SK-N-SH (cell line): ENCODE measurements around the gene NADSYN1. TPM values are rescaled to one million over a fixed set of nuclear protein-coding genes. Genes with fewer than 3 reads are reported as not detected.

Experiments
- CTCF ChIA-PET: fragments of 300-600, 350-600 bp; formaldehyde crosslinking; extraction: SDS; loops from one replicate; lab custom pipeline; 2021; lab: Yijun Ruan, JAX
- POLR2A ChIA-PET: fragments of 350-600 bp; sonication (Branson Sonifier 250); formaldehyde crosslinking; extraction: SDS; loops from one replicate; lab custom pipeline; 2020; ENCODE audit warnings: antibody characterized with exemption, inconsistent platforms; lab: Yijun Ruan, JAX
- DNase-seq: peaks from one replicate; pipeline ENCODE4 v3.0.0; 2012
- H2AFZ ChIP-seq: fragments of 200-600 bp; sonication (generic); 2 replicates; pipeline ENCODE4 v1.8.1; 2016; ENCODE audit warnings: antibody characterized with exemption, mild to moderate bottlenecking, low read depth
- H3F3A ChIP-seq: fragments of 200-600 bp; sonication (generic); replicated peaks from 2 replicates; pipeline ENCODE3; 2016; ENCODE audit warnings: antibody characterized with exemption, mild to moderate bottlenecking; ENCODE audit not compliant: insufficient read depth
- H3K27ac ChIP-seq, 2 experiments: fragments of 200-500 bp in 1 of 2; fragments of 200-600 bp in 1 of 2; sonication (Bioruptor generic) in 1 of 2; sonication (generic), shearing (Covaris generic) in 1 of 2; 2 replicates each; pipeline versions ENCODE4 v1.5.1 to v1.6.1; 2014 to 2016; ENCODE audit warnings: low read depth in 2 of 2, inconsistent platforms in 1 of 2, low read length in 1 of 2, mild to moderate bottlenecking in 1 of 2, mixed read lengths in 1 of 2
- H3K27me3 ChIP-seq: fragments of 200-600 bp; sonication (generic), shearing (Covaris generic); 2 replicates; pipeline ENCODE4 v1.6.1; 2016; ENCODE audit warnings: mixed run types; ENCODE audit not compliant: insufficient read depth
- H3K36me3 ChIP-seq, 2 experiments: fragments of 200-500 bp in 1 of 2; fragments of 200-600 bp in 1 of 2; sonication (Bioruptor generic) in 1 of 2; sonication (generic) in 1 of 2; replicated peaks in 1 of 2; 2 replicates each; pipeline versions ENCODE3 to v1.5.1; 2014 to 2016; ENCODE audit warnings: low read length in 1 of 2, mild to moderate bottlenecking in 1 of 2; ENCODE audit not compliant: insufficient read depth in 2 of 2, control insufficient read depth in 1 of 2
- H3K4me1 ChIP-seq, 2 experiments: fragments of 200-500 bp in 1 of 2; fragments of 200-600 bp in 1 of 2; sonication (Bioruptor generic) in 1 of 2; sonication (generic), shearing (Covaris generic) in 1 of 2; 2 replicates each; pipeline versions ENCODE4 v1.5.1 to v1.6.1; 2014 to 2016; ENCODE audit warnings: low read depth in 1 of 2, low read length in 1 of 2, mixed run types in 1 of 2; ENCODE audit not compliant: insufficient read depth in 2 of 2, control insufficient read depth in 1 of 2
- H3K4me2 ChIP-seq: fragments of 200-600 bp; sonication (generic), shearing (Covaris generic); 2 replicates; pipeline ENCODE4 v1.6.1; 2017; ENCODE audit warnings: mixed run types
- H3K4me3 ChIP-seq, 2 experiments: fragments of 200-500 bp in 1 of 2; fragments of 200-600 bp in 1 of 2; sonication (Bioruptor generic) in 1 of 2; sonication (generic), shearing (Covaris generic) in 1 of 2; 2 replicates each; pipeline versions ENCODE4 v1.5.1 to v1.8.1; 2014 to 2016; ENCODE audit warnings: low read depth in 2 of 2, inconsistent platforms in 1 of 2, low read length in 1 of 2, mild to moderate bottlenecking in 1 of 2, mixed read lengths in 1 of 2, moderate library complexity in 1 of 2
- H3K79me2 ChIP-seq: fragments of 200-600 bp; sonication (generic); 2 replicates; pipeline ENCODE4 v1.8.1; 2017; ENCODE audit warnings: mild to moderate bottlenecking; ENCODE audit not compliant: insufficient read depth
- H3K9ac ChIP-seq: fragments of 200-600 bp; sonication (generic); 2 replicates; pipeline ENCODE4 v1.6.1; 2017; ENCODE audit warnings: mixed run types
- H3K9me2 ChIP-seq: fragments of 200-600 bp; sonication (generic); 2 replicates; pipeline ENCODE4 v1.6.1; 2017; ENCODE audit warnings: mixed run types
- H3K9me3 ChIP-seq: fragments of 200-600 bp; sonication (generic); 2 replicates; pipeline ENCODE4 v1.6.1; 2017; ENCODE audit warnings: mixed run types, mild to moderate bottlenecking, moderate library complexity
- H4K20me1 ChIP-seq: fragments of 200-600 bp; sonication (generic); 2 replicates; pipeline ENCODE4 v1.6.1; 2017; ENCODE audit warnings: mild to moderate bottlenecking, mixed run types; ENCODE audit not compliant: insufficient read depth
- CHD2 ChIP-seq: fragments of 150-350 bp; IDR thresholded peaks from 2 replicates; pipeline ENCODE4 v1.6.1; 2018; ENCODE audit warnings: low read length; ENCODE audit not compliant: partially characterized antibody
- ELF1 ChIP-seq: IDR thresholded peaks from 2 replicates; pipeline ENCODE4 v1.4.0; 2012
- FOSL2 ChIP-seq: IDR thresholded peaks from 2 replicates; pipeline ENCODE4 v1.4.0; 2012; ENCODE audit warnings: low read depth, mild to moderate bottlenecking, moderate library complexity, borderline replicate concordance
- FOXJ3 ChIP-seq: sonication (generic); formaldehyde crosslinking; IDR thresholded peaks from 2 replicates; pipeline ENCODE4 v1.5.1; 2020; ENCODE audit warnings: mild to moderate bottlenecking, missing genetic modification reagents
- GABPA ChIP-seq: IDR thresholded peaks from 2 replicates; pipeline ENCODE4 v1.4.0; 2012; ENCODE audit warnings: low read depth, mild to moderate bottlenecking
- JUND ChIP-seq: IDR thresholded peaks from 2 replicates; pipeline ENCODE4 v1.4.0; 2012
- MEF2A ChIP-seq: IDR thresholded peaks from 2 replicates; pipeline ENCODE4 v1.4.0; 2012; ENCODE audit warnings: low read depth, borderline replicate concordance
- MXI1 ChIP-seq: IDR thresholded peaks from 2 replicates; pipeline ENCODE4 v1.6.1; 2012; ENCODE audit warnings: mild to moderate bottlenecking, low read depth, low read length, improper control_type of control experiment
- NFIC ChIP-seq: IDR thresholded peaks from 2 replicates; pipeline ENCODE4 v1.4.0; 2012; ENCODE audit warnings: borderline replicate concordance
- NRF1 ChIP-seq: IDR thresholded peaks from 2 replicates; pipeline ENCODE4 v1.6.1; 2012; ENCODE audit warnings: low read depth, mild to moderate bottlenecking, low read length
- RXRA ChIP-seq: IDR thresholded peaks from 2 replicates; pipeline ENCODE4 v1.4.0; 2012; ENCODE audit warnings: low read depth, mild to moderate bottlenecking, borderline replicate concordance
- TAF1 ChIP-seq: IDR thresholded peaks from 2 replicates; pipeline ENCODE4 v1.6.1; 2012; ENCODE audit warnings: low read depth, mild to moderate bottlenecking, low read length, moderate library complexity, borderline replicate concordance
- TCF12 ChIP-seq: IDR thresholded peaks from 2 replicates; pipeline ENCODE4 v1.4.0; 2012
- TEAD4 ChIP-seq: IDR thresholded peaks from 2 replicates; pipeline ENCODE4 v1.4.0; 2012; ENCODE audit warnings: mild to moderate bottlenecking, borderline replicate concordance; ENCODE audit not compliant: insufficient read depth
- YY1 ChIP-seq: IDR thresholded peaks from 2 replicates; pipeline ENCODE4 v1.4.0; 2012; ENCODE audit warnings: low read depth, mild to moderate bottlenecking
- WGBS: methylation state at CpG from one replicate; pipeline ENCODE4 v1.1.6; 2017; ENCODE audit warnings: low lambda C conversion rate; 5-methylcytosine and 5-hydroxymethylcytosine counted together
- polyA plus RNA-seq, 3 experiments: library from polyadenylated mRNA; depleted of rRNA; stranded (reverse); fragments of >200 nt; gene quantifications; 2 replicates each; pipeline ENCODE4 v1.2.3, GENCODE V29; 2012
- TF ChIP-seq, protein P1 (sequence below): fragments of 150-350 bp; IDR thresholded peaks from 2 replicates; pipeline ENCODE4 v1.6.1; 2017; ENCODE audit warnings: antibody characterized with exemption, low read length, low read depth, borderline replicate concordance
- TF ChIP-seq, protein P2 (sequence below): IDR thresholded peaks from 2 replicates; pipeline ENCODE4 v1.4.0; 2012; ENCODE audit warnings: low read depth

The NADSYN1 gene
- polyA plus RNA-seq, 1 of the 3 experiments (the other 2 are of a cell fraction), result 62.5 TPM

DNA sequence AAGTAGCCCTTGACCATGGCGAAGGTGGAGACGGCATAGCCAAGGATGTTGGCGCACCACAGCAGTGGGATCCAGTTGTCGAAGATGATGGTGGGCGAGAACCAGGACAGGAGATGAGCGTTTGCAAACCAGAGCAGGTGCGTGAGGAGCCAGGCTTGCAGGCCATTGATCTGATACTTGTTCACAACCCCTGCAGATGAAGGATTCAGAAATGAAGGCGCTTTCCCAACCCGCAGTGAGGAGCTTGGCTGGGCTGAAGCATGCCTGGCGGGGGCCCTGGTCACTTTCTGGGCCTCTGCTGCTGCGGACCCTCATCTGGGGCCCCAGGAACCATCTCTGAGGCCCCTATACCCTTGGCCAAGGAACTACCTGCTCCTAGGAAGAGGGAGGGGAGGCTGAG is 11.8 kb upstream of the NADSYN1 start:
- DNase-seq, result no peak
- H3K36me3 ChIP-seq, result peaks cover 3 to 41% of the 10 kb centered on the region in 2 experiments
- no peak overlapping the region for H3K9ac ChIP-seq
- no peaks in the 10 kb centered on the region for H3K9me2 ChIP-seq
- no peaks in the 10 kb centered on the region for H4K20me1 ChIP-seq
- no peaks in the 10 kb centered on the region for H3F3A ChIP-seq
- no peak overlapping the region for H3K4me3 ChIP-seq
- H3K4me1 ChIP-seq, result no peaks in the 10 kb centered on the region
- no peak overlapping the region for H2AFZ ChIP-seq
- POLR2A ChIA-PET, result no interaction called here
- no peak overlapping the region for H3K27ac ChIP-seq
- H3K4me2 ChIP-seq, result no peak overlapping the region
- CTCF ChIA-PET, result no interaction called here
- 95% methylated on average over 9 of the region's 11 CpGs for WGBS
- peaks cover under 1% of the 10 kb centered on the region; the same call in 1 of the 2 replicates for H3K9me3 ChIP-seq
- H3K79me2 ChIP-seq, result no peaks in the 10 kb centered on the region
- H3K27me3 ChIP-seq, result no peaks in the 10 kb centered on the region
- TF ChIP-seq TCF12 (no peak), RXRA (no peak), MEF2A (no peak)
- TF ChIP-seq, protein P1, sequence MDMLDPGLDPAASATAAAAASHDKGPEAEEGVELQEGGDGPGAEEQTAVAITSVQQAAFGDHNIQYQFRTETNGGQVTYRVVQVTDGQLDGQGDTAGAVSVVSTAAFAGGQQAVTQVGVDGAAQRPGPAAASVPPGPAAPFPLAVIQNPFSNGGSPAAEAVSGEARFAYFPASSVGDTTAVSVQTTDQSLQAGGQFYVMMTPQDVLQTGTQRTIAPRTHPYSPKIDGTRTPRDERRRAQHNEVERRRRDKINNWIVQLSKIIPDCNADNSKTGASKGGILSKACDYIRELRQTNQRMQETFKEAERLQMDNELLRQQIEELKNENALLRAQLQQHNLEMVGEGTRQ, result no peak
- TF ChIP-seq, all 33 proteins: peak for 0

DNA sequence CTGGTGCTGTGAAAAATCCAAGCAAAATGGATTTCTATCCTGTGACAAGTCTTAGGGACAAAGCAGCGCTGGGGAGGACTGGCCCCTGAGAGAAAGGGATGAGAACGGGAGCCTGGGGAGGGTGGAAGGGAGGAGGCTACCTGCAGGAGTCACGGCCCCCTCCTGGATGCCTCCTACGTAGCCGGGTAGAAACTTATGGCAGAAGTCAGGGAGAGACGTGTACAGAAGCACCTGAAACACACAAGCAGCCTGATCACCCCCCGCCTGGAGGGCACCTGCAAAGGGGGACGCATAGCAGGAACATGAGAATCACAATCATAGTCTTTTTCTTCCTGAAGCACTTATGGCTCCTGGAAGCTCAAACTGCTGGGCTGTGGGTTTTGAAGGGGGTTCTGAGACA is 10.9 kb upstream of the NADSYN1 start:
- ChIA-PET CTCF (no interaction called here), POLR2A (no interaction called here)
- WGBS, result 88% methylated on average over 8 of the region's 8 CpGs

DNA sequence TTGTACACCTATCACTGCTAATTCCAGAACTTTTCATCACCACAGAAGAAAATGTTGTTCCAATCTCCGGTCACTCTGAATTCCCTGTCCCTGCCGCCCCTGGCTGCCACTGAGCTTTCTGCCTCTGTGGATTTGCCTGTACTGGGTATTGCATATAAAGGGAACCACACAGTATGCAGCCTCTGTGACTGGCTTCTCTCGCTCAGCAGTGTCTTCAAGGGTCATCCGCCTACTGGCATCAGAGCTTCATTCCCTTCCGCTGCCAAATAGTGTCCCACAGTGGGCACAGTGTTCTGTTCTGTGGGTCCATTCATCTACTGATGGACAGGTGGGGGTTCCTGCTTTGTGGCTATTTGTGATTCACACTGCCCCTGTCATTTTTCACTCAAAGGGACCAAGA is 10.1 kb upstream of the NADSYN1 start:
- H3K9me2 ChIP-seq, result no peaks in the 10 kb centered on the region
- CTCF ChIA-PET, result interaction anchor here (2.0 kb wide), 1 partner anchor 137 kb away, joined by 5 read pairs; no protein-coding TSS in a partner anchor
- H3K4me1 ChIP-seq, result peaks cover 0 to 5% of the 10 kb centered on the region in 2 experiments; a peak in 1 of 4 replicates
- POLR2A ChIA-PET, result no interaction called here
- H3K36me3 ChIP-seq, result peaks cover 7 to 43% of the 10 kb centered on the region in 2 experiments
- H3K4me3 ChIP-seq, result no peak overlapping the region
- H3K9me3 ChIP-seq, result peaks cover 8% of the 10 kb centered on the region; the same call in 1 of the 2 replicates
- no peaks in the 10 kb centered on the region for H3F3A ChIP-seq
- DNase-seq, result no peak
- no peak overlapping the region for H2AFZ ChIP-seq
- H4K20me1 ChIP-seq, result no peaks in the 10 kb centered on the region
- WGBS, result 100% methylated on average over 5 of the region's 5 CpGs
- no peak overlapping the region for H3K27ac ChIP-seq
- no peak overlapping the region for H3K9ac ChIP-seq
- no peaks in the 10 kb centered on the region for H3K79me2 ChIP-seq
- H3K27me3 ChIP-seq, result no peaks in the 10 kb centered on the region
- TF ChIP-seq NRF1 (no peak), GABPA (no peak), TAF1 (no peak), MXI1 (no peak), JUND (no peak), TCF12 (no peak), CHD2 (no peak), MEF2A (no peak), YY1 (no peak), FOXJ3 (CRISPR knock-in tag) (no peak), NFIC (no peak), FOSL2 (no peak), ELF1 (no peak)
- TF ChIP-seq, protein P2, sequence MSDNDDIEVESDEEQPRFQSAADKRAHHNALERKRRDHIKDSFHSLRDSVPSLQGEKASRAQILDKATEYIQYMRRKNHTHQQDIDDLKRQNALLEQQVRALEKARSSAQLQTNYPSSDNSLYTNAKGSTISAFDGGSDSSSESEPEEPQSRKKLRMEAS, result no peak
- TF ChIP-seq, protein P1, result no peak
- TF ChIP-seq, all 33 proteins: peak for 0
- H3K4me2 ChIP-seq, result no peak overlapping the region

More for the DNA sequence above, 10.9 kb upstream of the NADSYN1 start:
- Histone ChIP-seq H3K9me3 (peaks cover 8% of the 10 kb centered on the region; the same call in 1 of the 2 replicates), H3K79me2 (no peaks in the 10 kb centered on the region), H3K4me2 (no peak overlapping the region), H3K9me2 (no peaks in the 10 kb centered on the region), H3K27me3 (no peaks in the 10 kb centered on the region), H3K27ac (no peak overlapping the region), H4K20me1 (no peaks in the 10 kb centered on the region), H3K4me3 (no peak overlapping the region), H3K36me3 (peaks cover 7 to 44% of the 10 kb centered on the region in 2 experiments), H3F3A (no peaks in the 10 kb centered on the region), H3K4me1 (no peaks in the 10 kb centered on the region), H2AFZ (no peak overlapping the region), H3K9ac (no peak overlapping the region)
- TF ChIP-seq TAF1 (no peak), TEAD4 (no peak), NRF1 (no peak), JUND (no peak), MXI1 (no peak), MEF2A (no peak), CHD2 (no peak)
- no peak for DNase-seq
